ENCODE results near the gene PTPRN. TPM values are rescaled to one million over a fixed set of nuclear protein-coding genes. Genes with fewer than 3 reads are reported as not detected.

The PTPRN gene
- polyA plus RNA-seq, 2 of the 4 experiments (the other 2 are of a cell fraction), result 0.44 to 1.1 TPM

DNA sequence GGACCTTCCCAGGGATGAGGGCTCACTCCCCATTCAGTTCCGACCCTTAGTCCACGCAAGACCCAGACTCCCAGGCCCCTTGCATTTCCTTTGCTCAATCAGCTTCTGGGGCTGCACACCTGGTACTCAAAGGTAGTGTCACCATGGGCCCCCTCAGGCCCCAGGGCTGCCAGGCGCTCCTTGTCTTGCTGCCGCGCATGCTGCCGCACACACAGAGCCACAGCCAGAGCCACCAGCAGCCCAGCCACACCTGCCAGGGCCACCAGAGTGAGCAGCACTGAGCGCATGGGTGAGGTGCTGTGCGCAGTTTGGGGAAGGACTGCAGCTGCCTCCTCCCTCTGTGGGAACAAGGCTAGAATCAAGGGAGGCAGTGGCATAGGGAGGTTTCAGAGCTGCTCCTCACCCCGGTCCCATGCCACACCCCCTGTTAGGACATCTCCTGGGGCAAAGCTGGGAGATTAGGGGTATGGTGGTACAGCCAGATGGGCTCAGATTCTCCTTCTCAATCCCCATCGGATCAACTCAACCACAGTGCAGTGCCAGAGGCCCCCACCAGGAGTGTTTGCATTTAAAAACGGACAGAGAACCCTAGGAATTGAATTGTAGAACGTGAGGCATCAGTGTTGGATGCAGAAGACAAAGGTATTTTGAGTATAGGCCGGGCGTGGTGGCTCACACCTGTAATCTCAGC, 11.3 kb downstream of the PTPRN start:
- POLR2A ChIA-PET, result no interaction called here
- CTCF ChIA-PET, result interaction anchor here (1.0 to 16.3 kb wide), 29 partner anchors 10 to 293 kb away, joined by 3 to 540 read pairs (median 5); partner anchors contain the start of genes ABCB6, ANKZF1, ATG9A and CNPPD1
- no peak for DNase-seq (ENCODE audit: low read depth in 1 of 2, low spot score in 1 of 2)
- FAIRE-seq, result no peak
- 74% methylated on average over 13 of the region's 14 CpGs for WGBS (ENCODE audit: missing lambda C conversion rate)
- Histone ChIP-seq H3K4me2 (no peak overlapping the region), H3K4me3 (no peak overlapping the region), H3K9me3 (no peaks in the 10 kb centered on the region), H3K27ac (no peak overlapping the region), H3K4me1 (peaks cover 17% of the 10 kb centered on the region)
- peak in 1 of 2 experiments; percentile 13; a peak in 2 of 6 replicates for ATAC-seq
- TF ChIP-seq ZFP36 (IDR thresholded peaks at IDR 0.05; ENCODE audit: borderline replicate concordance, partially characterized antibody) (no peak), ATOH8 (CRISPR knock-in tag; IDR thresholded peaks at IDR 0.05; ENCODE audit: low read depth) (no peak), HDAC2 (IDR thresholded peaks at IDR 0.05) (no peak)

GRCh38 chr2:219296631-219297391, 12.4 kb downstream of the PTPRN start:
- TF ChIP-seq MAFK (IDR thresholded peaks at IDR 0.05; ENCODE audit: partially characterized antibody) (no peak), CHD4 (IDR thresholded peaks at IDR 0.05; ENCODE audit: borderline replicate concordance) (no peak), KDM5A (IDR thresholded peaks at IDR 0.05) (no peak), FOSL2 (IDR thresholded peaks at IDR 0.05) (no peak), FOSL2 (CRISPR knock-in tag; IDR thresholded peaks at IDR 0.05) (no peak), ELK1 (IDR thresholded peaks at IDR 0.05; ENCODE audit: low read depth, low read length) (no peak), JUN (IDR thresholded peaks at IDR 0.05) (no peak), PBX3 (IDR thresholded peaks at IDR 0.05) (no peak), FOXS1 (CRISPR knock-in tag; IDR thresholded peaks at IDR 0.05) (no peak)
- POLR2A ChIA-PET, result no interaction called here
- H3K27ac ChIP-seq, result no peak overlapping the region
- FAIRE-seq (no peak), ATAC-seq (no peak), DNase-seq (ENCODE audit: low read depth in 1 of 2, low spot score in 1 of 2) (no peak)
- no peak overlapping the region for H3K4me2 ChIP-seq
- no peaks in the 10 kb centered on the region for H3K9me3 ChIP-seq
- peaks cover 17% of the 10 kb centered on the region for H3K4me1 ChIP-seq
- no peak overlapping the region for H3K4me3 ChIP-seq
- CTCF ChIA-PET, result interaction anchor here (1.2 to 16.3 kb wide), 15 partner anchors 11 to 139 kb away, joined by 3 to 540 read pairs (median 19); partner anchors contain the start of genes ABCB6, ANKZF1, ATG9A and CNPPD1
- 83% methylated on average over 19 of the region's 25 CpGs for WGBS (ENCODE audit: missing lambda C conversion rate)

GRCh38 chr2:219296142-219296541, 13.1 kb downstream of the PTPRN start:
- POLR2A ChIA-PET, result no interaction called here

More at GRCh38 chr2:219296142-219296541, 13.1 kb downstream of the PTPRN start:
- H3K4me1 ChIP-seq, result peaks cover 17% of the 10 kb centered on the region
- no peak overlapping the region for H3K4me2 ChIP-seq
- TF ChIP-seq MYC (IDR thresholded peaks at IDR 0.05; ENCODE audit: borderline replicate concordance, low read length), result no peak
- no peak for TF ChIP-seq ATOH8 (CRISPR knock-in tag; IDR thresholded peaks at IDR 0.05; ENCODE audit: low read depth)
- TF ChIP-seq NR3C1 (IDR thresholded peaks at IDR 0.05), result no peak
- TF ChIP-seq TFCP2L1 (CRISPR knock-in tag; IDR thresholded peaks at IDR 0.05), result no peak
- no peak for TF ChIP-seq POLR2AphosphoS2 (conservative IDR thresholded peaks at IDR 0.05; ENCODE audit: low read length)
- no peak for TF ChIP-seq KDM5A (IDR thresholded peaks at IDR 0.05)
- TF ChIP-seq ZFP36 (IDR thresholded peaks at IDR 0.05; ENCODE audit: borderline replicate concordance, partially characterized antibody), result no peak
- no peak for TF ChIP-seq PHF8 (IDR thresholded peaks at IDR 0.05; ENCODE audit: borderline replicate concordance, low read depth)
- no peak for TF ChIP-seq MAFK (IDR thresholded peaks at IDR 0.05; ENCODE audit: partially characterized antibody)
- TF ChIP-seq RAD21 (conservative IDR thresholded peaks at IDR 0.05 in 1 of 2, IDR thresholded peaks at IDR 0.05 in 1 of 2), result no peak
- no peak for TF ChIP-seq CBX2 (IDR thresholded peaks at IDR 0.05; ENCODE audit: borderline replicate concordance, low read depth)
- no peak for TF ChIP-seq EHF (CRISPR knock-in tag; IDR thresholded peaks at IDR 0.05)
- TF ChIP-seq POLR2A (IDR thresholded peaks at IDR 0.05; ENCODE audit: low read length), result no peak
- TF ChIP-seq CEBPB (IDR thresholded peaks at IDR 0.05), result no peak
- no peak for TF ChIP-seq ZSCAN20 (CRISPR knock-in tag; IDR thresholded peaks at IDR 0.05)
- DNase-seq (ENCODE audit: low read depth in 1 of 2, low spot score in 1 of 2), result no peak
- CTCF ChIA-PET, result interaction anchor here (1.3 to 16.3 kb wide), 19 partner anchors 16 to 301 kb away, joined by 3 to 540 read pairs (median 15); partner anchors contain the start of genes ANKZF1, ATG9A, CNPPD1 and DNAJB2
- ATAC-seq, result no peak
- H3K4me3 ChIP-seq, result no peak overlapping the region
- FAIRE-seq, result no peak
- H3K27ac ChIP-seq, result no peak overlapping the region
- H3K9me3 ChIP-seq, result no peaks in the 10 kb centered on the region
- WGBS (ENCODE audit: missing lambda C conversion rate), result 78% methylated on average over 14 of the region's 14 CpGs
